ENCODE results near the gene EEFSEC.
A peak's percentile ranks its signal among the peaks of the same experiment; 100 is the strongest.

EEFSEC gene

GRCh38 chr3:128167973-128168674, 14.8 kb downstream of the EEFSEC start:
- Histone ChIP-seq H3K4me1 (ENCODE audit: control insufficient read depth, low read depth, low read length) (no peaks in the 10 kb centered on the region), H3K4ac (ENCODE audit: low read depth, low read length) (no peak overlapping the region), H3K36me3 (ENCODE audit: control insufficient read depth, insufficient read depth, low read length) (no peaks in the 10 kb centered on the region), H3K79me1 (ENCODE audit: low read length) (no peaks in the 10 kb centered on the region), H2BK15ac (replicated peaks; ENCODE audit: low read depth) (no peak overlapping the region), H2BK5ac (ENCODE audit: low read length) (no peak overlapping the region), H3K4me3 (ENCODE audit: low read length) (no peak overlapping the region), H4K8ac (ENCODE audit: low read depth, low read length) (no peak overlapping the region), H3K27ac (ENCODE audit: low read depth, low read length) (no peak overlapping the region), H3K79me2 (ENCODE audit: control insufficient read depth, insufficient read depth, low read length) (no peaks in the 10 kb centered on the region), H3K27me3 (ENCODE audit: insufficient read depth, low read length, poor library complexity) (no peaks in the 10 kb centered on the region), H3K4me2 (ENCODE audit: low read length) (no peak overlapping the region), H3K18ac (ENCODE audit: low read length) (no peak overlapping the region), H2BK120ac (ENCODE audit: low read depth, low read length) (no peak overlapping the region), H2AK5ac (ENCODE audit: low read length) (no peak overlapping the region), H4K5ac (ENCODE audit: low read length) (no peak overlapping the region), H3K9ac (ENCODE audit: low read length) (no peak overlapping the region), H3K56ac (ENCODE audit: low read length) (no peak overlapping the region), H3K23ac (ENCODE audit: low read length) (no peak overlapping the region)
- DNase-seq: no peak
- no CpG with 5 or more reads among the region's 5 CpGs for WGBS (ENCODE audit: extremely low coverage, insufficient coverage, low lambda C conversion rate)

GRCh38 chr3:128168836-128169235, 15.6 kb downstream of the EEFSEC start:
- no CpG with 5 or more reads among the region's 4 CpGs for WGBS (ENCODE audit: extremely low coverage, insufficient coverage, low lambda C conversion rate)
- H3K79me2 ChIP-seq (ENCODE audit: control insufficient read depth, insufficient read depth, low read length): no peaks in the 10 kb centered on the region

GRCh38 chr3:128170866-128171516, 17.7 kb downstream of the EEFSEC start:
- Histone ChIP-seq H3K36me3 (ENCODE audit: control insufficient read depth, insufficient read depth, low read length) (no peaks in the 10 kb centered on the region), H3K4me1 (ENCODE audit: control insufficient read depth, low read depth, low read length) (peaks cover 3% of the 10 kb centered on the region), H2BK5ac (ENCODE audit: low read length) (no peak overlapping the region), H3K4ac (ENCODE audit: low read depth, low read length) (no peak overlapping the region), H2AK5ac (ENCODE audit: low read length) (no peak overlapping the region), H3K18ac (ENCODE audit: low read length) (no peak overlapping the region), H3K23ac (ENCODE audit: low read length) (no peak overlapping the region), H3K4me3 (ENCODE audit: low read length) (no peak overlapping the region), H3K56ac (ENCODE audit: low read length) (no peak overlapping the region), H3K79me2 (ENCODE audit: control insufficient read depth, insufficient read depth, low read length) (no peaks in the 10 kb centered on the region), H2BK15ac (replicated peaks; ENCODE audit: low read depth) (no peak overlapping the region), H3K4me2 (ENCODE audit: low read length) (no peak overlapping the region), H4K8ac (ENCODE audit: low read depth, low read length) (no peak overlapping the region), H3K27me3 (ENCODE audit: insufficient read depth, low read length, poor library complexity) (no peaks in the 10 kb centered on the region), H2BK120ac (ENCODE audit: low read depth, low read length) (no peak overlapping the region), H4K5ac (ENCODE audit: low read length) (no peak overlapping the region), H3K9ac (ENCODE audit: low read length) (no peak overlapping the region), H3K27ac (ENCODE audit: low read depth, low read length) (no peak overlapping the region), H3K79me1 (ENCODE audit: low read length) (no peaks in the 10 kb centered on the region)
- DNase-seq: peak; percentile 84
- WGBS (ENCODE audit: extremely low coverage, insufficient coverage, low lambda C conversion rate): no CpG with 5 or more reads among the region's 5 CpGs

More at GRCh38 chr3:128168836-128169235, 15.6 kb downstream of the EEFSEC start:
- no peak overlapping the region for H4K8ac ChIP-seq (ENCODE audit: low read depth, low read length)
- no peak overlapping the region for H2AK5ac ChIP-seq (ENCODE audit: low read length)
- H2BK5ac ChIP-seq (ENCODE audit: low read length): no peak overlapping the region
- no peaks in the 10 kb centered on the region for H3K4me1 ChIP-seq (ENCODE audit: control insufficient read depth, low read depth, low read length)
- H3K79me1 ChIP-seq (ENCODE audit: low read length): no peaks in the 10 kb centered on the region
- H3K27ac ChIP-seq (ENCODE audit: low read depth, low read length): no peak overlapping the region
- H3K4me3 ChIP-seq (ENCODE audit: low read length): no peak overlapping the region
- H3K9ac ChIP-seq (ENCODE audit: low read length): no peak overlapping the region
- no peak overlapping the region for H2BK120ac ChIP-seq (ENCODE audit: low read depth, low read length)
- H3K27me3 ChIP-seq (ENCODE audit: insufficient read depth, low read length, poor library complexity): no peaks in the 10 kb centered on the region
- no peaks in the 10 kb centered on the region for H3K36me3 ChIP-seq (ENCODE audit: control insufficient read depth, insufficient read depth, low read length)
- H3K4me2 ChIP-seq (ENCODE audit: low read length): no peak overlapping the region
- no peak overlapping the region for H3K4ac ChIP-seq (ENCODE audit: low read depth, low read length)
- no peak for DNase-seq
- no peak overlapping the region for H3K23ac ChIP-seq (ENCODE audit: low read length)
- H3K56ac ChIP-seq (ENCODE audit: low read length): no peak overlapping the region
- H2BK15ac ChIP-seq (replicated peaks; ENCODE audit: low read depth): no peak overlapping the region
- H4K5ac ChIP-seq (ENCODE audit: low read length): no peak overlapping the region
- no peak overlapping the region for H3K18ac ChIP-seq (ENCODE audit: low read length)

GRCh38 chr3:128173200-128173599, 19.9 kb downstream of the EEFSEC start:
- WGBS (ENCODE audit: extremely low coverage, insufficient coverage, low lambda C conversion rate): no CpG with 5 or more reads among the region's 8 CpGs
- no peaks in the 10 kb centered on the region for H3K79me2 ChIP-seq (ENCODE audit: control insufficient read depth, insufficient read depth, low read length)
- H3K4me2 ChIP-seq (ENCODE audit: low read length): no peak overlapping the region
- no peak overlapping the region for H3K27ac ChIP-seq (ENCODE audit: low read depth, low read length)
- peaks cover 3% of the 10 kb centered on the region for H3K4me1 ChIP-seq (ENCODE audit: control insufficient read depth, low read depth, low read length)
- DNase-seq: no peak
- H4K8ac ChIP-seq (ENCODE audit: low read depth, low read length): no peak overlapping the region
- H4K5ac ChIP-seq (ENCODE audit: low read length): no peak overlapping the region
- H2BK120ac ChIP-seq (ENCODE audit: low read depth, low read length): no peak overlapping the region
- no peak overlapping the region for H3K9ac ChIP-seq (ENCODE audit: low read length)
- no peak overlapping the region for H3K4ac ChIP-seq (ENCODE audit: low read depth, low read length)
- no peak overlapping the region for H3K56ac ChIP-seq (ENCODE audit: low read length)
- H2AK5ac ChIP-seq (ENCODE audit: low read length): no peak overlapping the region
- no peak overlapping the region for H3K18ac ChIP-seq (ENCODE audit: low read length)
- H3K36me3 ChIP-seq (ENCODE audit: control insufficient read depth, insufficient read depth, low read length): no peaks in the 10 kb centered on the region
- no peak overlapping the region for H2BK15ac ChIP-seq (replicated peaks; ENCODE audit: low read depth)
- H3K79me1 ChIP-seq (ENCODE audit: low read length): no peaks in the 10 kb centered on the region
- H2BK5ac ChIP-seq (ENCODE audit: low read length): no peak overlapping the region
- H3K23ac ChIP-seq (ENCODE audit: low read length): no peak overlapping the region
- no peak overlapping the region for H3K4me3 ChIP-seq (ENCODE audit: low read length)
- H3K27me3 ChIP-seq (ENCODE audit: insufficient read depth, low read length, poor library complexity): no peaks in the 10 kb centered on the region

GRCh38 chr3:128173849-128174248, 20.6 kb downstream of the EEFSEC start:
- H3K56ac ChIP-seq (ENCODE audit: low read length): no peak overlapping the region
- peak; percentile 75 for DNase-seq
- WGBS (ENCODE audit: extremely low coverage, insufficient coverage, low lambda C conversion rate): no CpG with 5 or more reads among the region's 7 CpGs
- no peaks in the 10 kb centered on the region for H3K79me1 ChIP-seq (ENCODE audit: low read length)
- H2BK15ac ChIP-seq (replicated peaks; ENCODE audit: low read depth): no peak overlapping the region
- peaks cover 3% of the 10 kb centered on the region for H3K4me1 ChIP-seq (ENCODE audit: control insufficient read depth, low read depth, low read length)
- no peak overlapping the region for H2BK5ac ChIP-seq (ENCODE audit: low read length)
- H3K27ac ChIP-seq (ENCODE audit: low read depth, low read length): no peak overlapping the region
- no peak overlapping the region for H3K23ac ChIP-seq (ENCODE audit: low read length)
- no peak overlapping the region for H2BK120ac ChIP-seq (ENCODE audit: low read depth, low read length)
- H3K36me3 ChIP-seq (ENCODE audit: control insufficient read depth, insufficient read depth, low read length): no peaks in the 10 kb centered on the region
- H3K18ac ChIP-seq (ENCODE audit: low read length): no peak overlapping the region
- H3K4me3 ChIP-seq (ENCODE audit: low read length): no peak overlapping the region
- no peaks in the 10 kb centered on the region for H3K27me3 ChIP-seq (ENCODE audit: insufficient read depth, low read length, poor library complexity)
- H3K4me2 ChIP-seq (ENCODE audit: low read length): no peak overlapping the region
- no peak overlapping the region for H4K5ac ChIP-seq (ENCODE audit: low read length)
- H3K4ac ChIP-seq (ENCODE audit: low read depth, low read length): no peak overlapping the region
- no peak overlapping the region for H4K8ac ChIP-seq (ENCODE audit: low read depth, low read length)
- H2AK5ac ChIP-seq (ENCODE audit: low read length): no peak overlapping the region
- H3K9ac ChIP-seq (ENCODE audit: low read length): no peak overlapping the region
- no peaks in the 10 kb centered on the region for H3K79me2 ChIP-seq (ENCODE audit: control insufficient read depth, insufficient read depth, low read length)

Measured in mesendoderm (in vitro differentiated cells).